Body of pancreas (tissue), 4 donors: ENCODE measurements around the gene DRC1. TPM values are rescaled to one million over a fixed set of nuclear protein-coding genes. Genes with fewer than 3 reads are reported as not detected.
A peak's percentile ranks its signal among the peaks of the same experiment; 100 is the strongest.

Experiments
- ATAC-seq: fragments of 150-250 bp; one replicate; pipeline ENCODE4 v1.9.1; 2016
- DNase-seq, 4 donors: peaks; one replicate each; pipeline ENCODE4 v3.0.0-alpha.2; 2019
- H3K27ac ChIP-seq, 4 donors: fragments of 200-600 bp; sonication (generic); 1 replicate in 3 of 4; 2 replicates in 1 of 4; pipeline versions ENCODE4 v1.5.1 to v1.6.1; 2016 to 2019; ENCODE audit warnings: mild to moderate bottlenecking in 1 of 4, mixed read lengths in 1 of 4, moderate library complexity in 1 of 4
- H3K27me3 ChIP-seq, 2 donors: fragments of 200-600 bp; sonication (generic); one replicate each; pipeline ENCODE4 v1.6.0; 2016; ENCODE audit warnings: mild to moderate bottlenecking in 1 of 2
- H3K36me3 ChIP-seq, 2 donors: fragments of 200-600 bp; sonication (generic); replicated peaks in 1 of 2; 2 replicates each; pipeline ENCODE4 v1.5.1; 2016; ENCODE audit warnings: low read depth in 2 of 2; ENCODE audit not compliant: insufficient read depth in 1 of 2
- H3K4me1 ChIP-seq: fragments of 200-600 bp; sonication (generic); one replicate; pipeline ENCODE4 v1.6.0; 2016
- H3K4me3 ChIP-seq, 2 donors: fragments of 200-600 bp; sonication (generic); 1 replicate in 1 of 2; 2 replicates in 1 of 2; pipeline ENCODE4 v1.5.1; 2016 to 2019
- H3K9me3 ChIP-seq, 3 donors: fragments of 200-600 bp; sonication (generic); 1 replicate in 2 of 3; 2 replicates in 1 of 3; pipeline ENCODE4 v1.5.1; 2016
- CTCF ChIP-seq, 7 experiments: fragments of 450-650 bp in 4 of 7; fragments of 200-600 bp in 3 of 7; sonication (generic) in 3 of 7; IDR thresholded peaks; one replicate each; pipeline ENCODE4 v1.5.1; 2016 to 2019; ENCODE audit warnings: antibody characterized with exemption in 7 of 7
- POLR2A ChIP-seq, 3 donors: fragments of 450-650 bp; IDR thresholded peaks; one replicate each; pipeline ENCODE4 v1.6.1; 2016; ENCODE audit warnings: antibody characterized with exemption in 3 of 3, mild to moderate bottlenecking in 2 of 3
- WGBS, 2 donors: methylation state at CpG; one replicate each; pipeline ENCODE4 v1.1.5; 2017; 5-methylcytosine and 5-hydroxymethylcytosine counted together
- intact Hi-C: fragments of 100-400 bp; cut with DNase I; formaldehyde crosslinking; loops from one replicate; pipeline ENCODE4 v1.15.1; 2023
- total RNA-seq, 2 donors: library from RNA; depleted of rRNA; stranded (reverse); fragments of >200 nt; gene quantifications; one replicate each; pipeline ENCODE4 v1.1.0, GENCODE V29; 2016

DRC1 gene
- total RNA-seq, 2 donors from 2014 or later, result not detected

- no peak overlapping the region for H3K27ac ChIP-seq
- 80 to 83% methylated on average over 7 to 10 of the region's 10 CpGs for WGBS, 2 donors
- H3K4me1 ChIP-seq, result no peaks in the 10 kb centered on the region
- intact Hi-C loops, result no loop called here
- TF ChIP-seq POLR2A (IDR thresholded peaks at IDR 0.05), result no peak
- TF ChIP-seq CTCF (IDR thresholded peaks at IDR 0.05), result no peak
- H3K36me3 ChIP-seq, result no peaks in the 10 kb centered on the region
- no peak for ATAC-seq
- no peaks in the 10 kb centered on the region for H3K27me3 ChIP-seq
- no peaks in the 10 kb centered on the region for H3K9me3 ChIP-seq
- no peak overlapping the region for H3K4me3 ChIP-seq
- DNase-seq, result peak in 2 of 4 donors; percentile 23 to 71
Measured at GRCh38 chr2:26456440-26457250, 54.9 kb downstream of the DRC1 start.

- Histone ChIP-seq H3K9me3 (no peaks in the 10 kb centered on the region), H3K27me3 (no peaks in the 10 kb centered on the region), H3K4me1 (no peaks in the 10 kb centered on the region), H3K4me3 (no peak overlapping the region), H3K27ac (no peak overlapping the region), H3K36me3 (no peaks in the 10 kb centered on the region)
- ATAC-seq (no peak), DNase-seq (no peak)
- 93 to 96% methylated on average over 7 to 11 of the region's 11 CpGs for WGBS, 2 donors
- TF ChIP-seq CTCF (IDR thresholded peaks at IDR 0.05) (no peak), POLR2A (IDR thresholded peaks at IDR 0.05) (no peak)
- intact Hi-C loops, result no loop called here
Measured at GRCh38 chr2:26457251-26457666, 55.5 kb downstream of the DRC1 start.

- 90 to 91% methylated on average over 18 of the region's 19 CpGs for WGBS, 2 donors
- Histone ChIP-seq H3K27ac (no peak overlapping the region), H3K9me3 (no peaks in the 10 kb centered on the region), H3K36me3 (no peaks in the 10 kb centered on the region), H3K4me3 (no peak overlapping the region), H3K27me3 (no peaks in the 10 kb centered on the region), H3K4me1 (no peaks in the 10 kb centered on the region)
- ATAC-seq, result no peak
- intact Hi-C loops, result no loop called here
- no peak for DNase-seq
- no peak for TF ChIP-seq POLR2A (IDR thresholded peaks at IDR 0.05)
- no peak for TF ChIP-seq CTCF (IDR thresholded peaks at IDR 0.05)
Measured at GRCh38 chr2:26457695-26458364, 56.1 kb downstream of the DRC1 start.

- no peak overlapping the region for H3K4me3 ChIP-seq
- WGBS, 2 donors, result 81 to 84% methylated on average over 14 of the region's 14 CpGs
- H3K4me1 ChIP-seq, result no peaks in the 10 kb centered on the region
- intact Hi-C loops, result no loop called here
- no peaks in the 10 kb centered on the region for H3K36me3 ChIP-seq
- no peak overlapping the region for H3K27ac ChIP-seq
- H3K27me3 ChIP-seq, result no peaks in the 10 kb centered on the region
- no peaks in the 10 kb centered on the region for H3K9me3 ChIP-seq
- DNase-seq (no peak), ATAC-seq (no peak)
- TF ChIP-seq CTCF (IDR thresholded peaks at IDR 0.05), result no peak
- TF ChIP-seq POLR2A (IDR thresholded peaks at IDR 0.05), result no peak
Measured at GRCh38 chr2:26458365-26459042, 56.8 kb downstream of the DRC1 start.
